GM21515 (cell line): ENCODE measurements around the gene CDCP1.

ENCODE experiments used
- ATAC-seq: cut with Tn5 transposase; IDR thresholded peaks from one replicate; pipeline ENCODE4 v1.9.1; 2021; ENCODE audit not compliant: unreplicated experiment

CDCP1 gene

DNA sequence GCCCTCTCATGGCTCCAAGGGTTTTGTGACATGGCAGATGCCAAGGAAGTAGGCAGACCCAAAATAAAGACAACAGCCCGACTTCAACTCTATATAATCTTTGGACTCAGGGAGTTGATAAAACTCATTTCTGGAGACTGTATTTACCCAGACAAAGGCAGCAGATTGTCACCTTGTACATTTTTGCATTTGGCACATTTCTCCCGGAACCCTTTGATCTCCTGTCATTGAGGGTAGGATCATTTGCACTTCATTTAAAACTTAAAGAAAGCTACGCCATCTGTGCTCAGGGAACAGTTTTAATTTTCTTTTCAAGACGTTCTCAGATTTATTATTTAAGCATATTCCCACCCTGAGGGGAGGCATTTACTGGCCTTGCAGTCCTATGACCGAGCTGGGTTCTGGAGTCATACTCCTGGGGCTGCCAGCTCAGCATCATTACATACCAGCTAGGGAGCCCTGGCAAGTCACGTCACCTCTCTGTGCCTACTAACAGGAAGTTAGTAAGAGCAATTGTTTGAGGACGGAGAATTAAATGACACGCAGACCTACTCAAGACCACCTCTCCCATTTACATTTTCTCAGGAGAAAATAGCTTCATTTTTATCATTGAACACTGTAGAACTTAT is 5.9 kb downstream of the CDCP1 start:
- ATAC-seq: no peak

- no peak for ATAC-seq
These were observed 6.6 kb downstream of the CDCP1 start for GRCh38 chr3:45139372-45140140.

DNA sequence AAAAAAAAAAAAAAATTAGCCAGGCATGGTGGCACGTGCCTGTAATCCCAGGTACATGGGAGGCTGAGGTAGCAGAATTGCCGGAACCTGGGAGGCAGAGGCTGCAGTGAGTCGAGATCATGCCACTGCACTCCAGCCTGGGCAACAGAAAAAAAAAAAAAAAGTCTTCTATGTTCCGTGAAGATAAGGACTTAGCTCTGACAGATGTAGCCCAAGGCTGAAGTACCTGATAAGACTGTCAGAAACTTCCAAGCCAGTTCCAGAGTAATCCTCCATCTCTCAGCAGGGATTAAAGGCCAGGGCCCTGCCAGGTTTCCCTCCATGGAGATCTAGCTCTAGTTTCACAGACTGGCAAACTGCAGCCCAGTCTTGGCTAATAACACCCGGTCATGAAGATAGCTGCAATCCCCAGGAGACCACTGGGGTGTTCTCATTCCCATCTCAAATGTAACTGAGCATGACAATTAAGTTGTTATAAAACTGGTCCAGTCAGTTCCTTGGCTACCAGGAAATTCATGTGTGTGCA is 8.5 kb downstream of the CDCP1 start:
- ATAC-seq: no peak

GRCh38 chr3:45135959-45136358 is 10.2 kb downstream of the CDCP1 start:
- ATAC-seq: no peak

GRCh38 chr3:45134758-45135521 is 11.2 kb downstream of the CDCP1 start:
- no peak for ATAC-seq

DNA sequence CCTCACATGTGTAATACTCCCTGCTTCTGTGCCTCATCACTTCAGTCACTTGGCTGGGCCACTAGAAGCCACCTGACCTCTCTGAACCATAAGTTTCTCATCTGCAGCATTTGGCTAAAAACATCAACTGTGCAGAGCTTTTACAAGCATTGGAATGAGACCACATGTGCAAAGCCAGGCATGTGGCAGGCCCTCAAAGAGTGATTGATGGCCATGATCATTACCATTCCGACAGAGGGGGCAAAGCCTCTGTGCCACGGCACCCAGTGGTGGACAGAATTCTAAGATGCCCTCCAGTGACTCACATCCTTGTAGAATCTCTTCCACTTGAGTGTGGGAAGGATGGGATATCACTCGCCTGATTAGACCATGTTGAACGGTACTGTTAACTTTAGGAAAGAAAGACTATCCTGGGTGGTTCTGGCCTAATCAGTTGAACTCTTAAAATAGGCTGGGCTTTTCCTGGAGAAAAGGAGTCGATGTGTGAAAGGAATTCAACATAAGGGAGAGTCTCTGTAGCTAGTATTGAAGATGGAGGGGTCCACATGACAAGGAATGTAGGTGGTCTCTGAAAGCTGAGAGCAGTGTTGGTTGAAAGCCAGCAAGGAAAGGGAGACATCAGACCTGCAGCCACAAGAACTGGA is 13.5 kb downstream of the CDCP1 start:
- no peak for ATAC-seq

GRCh38 chr3:45131201-45131600 is 15.0 kb downstream of the CDCP1 start:
- no peak for ATAC-seq

DNA sequence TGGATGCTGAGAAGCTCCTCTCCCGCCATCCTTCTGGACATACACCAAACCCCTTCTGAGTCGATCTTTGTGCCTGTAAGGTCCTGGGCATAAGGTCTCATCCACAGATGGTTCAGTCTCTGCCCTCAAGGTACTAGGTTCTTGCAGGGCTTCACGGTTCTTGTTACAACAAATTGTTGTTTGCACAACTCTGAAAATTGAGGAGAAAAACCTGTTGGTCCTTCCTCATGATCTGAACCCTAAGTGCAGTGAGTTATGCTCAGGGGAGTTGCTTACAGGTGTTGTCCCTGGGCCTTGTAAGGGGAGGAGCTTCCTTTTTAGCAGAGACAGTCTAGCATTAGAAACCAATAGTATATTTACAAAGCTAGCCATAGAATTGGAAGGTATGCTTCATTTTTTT is 15.7 kb downstream of the CDCP1 start:
- no peak for ATAC-seq

DNA sequence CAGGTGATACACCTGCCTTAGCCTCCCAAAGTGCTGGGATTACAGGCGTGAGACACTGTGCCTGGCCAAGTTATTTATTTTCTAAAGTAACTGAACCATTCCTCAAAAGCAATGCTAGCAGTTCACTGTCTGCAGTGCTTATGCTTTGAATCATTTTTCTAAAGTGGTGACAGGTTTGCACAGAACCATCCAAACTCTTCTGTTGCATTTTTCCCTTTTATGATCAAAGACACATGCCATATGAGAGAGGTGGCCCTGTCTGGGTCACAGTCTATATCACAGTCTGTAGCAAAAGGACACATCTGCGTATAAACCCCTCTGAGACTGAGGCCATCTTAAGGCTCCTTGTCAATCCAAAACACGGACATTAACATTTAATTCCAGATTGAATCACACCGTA is 17.2 kb downstream of the CDCP1 start:
- ATAC-seq: no peak

- ATAC-seq: no peak
These were observed 18.9 kb downstream of the CDCP1 start for GRCh38 chr3:45127130-45127822.

DNA sequence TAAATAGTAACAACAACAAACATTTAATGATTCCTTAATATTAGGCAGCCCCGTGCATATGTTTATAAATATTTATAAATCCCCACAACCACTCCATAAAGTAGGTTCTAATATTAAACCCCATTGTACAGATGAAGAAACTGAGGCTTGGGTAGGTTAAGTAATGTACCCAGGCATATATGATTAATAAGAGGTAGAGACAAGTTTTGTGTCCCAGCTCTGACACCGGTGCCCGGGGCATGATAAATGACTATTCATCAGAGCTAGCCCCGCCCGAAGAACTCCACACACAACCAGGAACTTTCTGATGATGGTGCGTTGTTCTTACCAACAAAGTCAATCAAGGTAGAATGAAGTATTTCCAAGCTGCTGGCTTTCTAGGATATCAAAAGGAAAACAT is 19.4 kb downstream of the CDCP1 start:
- no peak for ATAC-seq

DNA sequence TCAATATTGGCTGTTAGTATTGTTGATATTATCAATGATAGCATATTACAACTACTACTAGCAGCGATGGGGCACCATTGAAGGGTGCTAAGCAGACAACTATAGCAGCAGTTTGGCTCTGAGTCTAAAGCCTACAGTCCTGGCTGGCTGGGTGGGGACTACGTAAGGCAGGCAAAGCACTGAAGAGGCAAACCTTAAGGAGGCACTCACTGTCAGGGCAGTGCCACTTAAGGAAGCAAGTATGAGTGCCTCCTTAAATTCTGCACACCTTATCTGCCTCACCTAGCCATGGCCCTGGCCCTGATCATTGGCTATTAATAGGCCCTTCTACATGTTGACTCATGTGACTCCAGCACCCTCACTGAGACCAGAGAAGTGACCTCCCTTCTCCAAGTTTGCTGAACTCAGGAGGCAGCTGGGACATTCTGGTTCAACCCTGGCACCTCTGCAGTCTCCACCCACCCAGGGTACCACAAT is 20.6 kb downstream of the CDCP1 start:
- ATAC-seq: no peak

- no peak for ATAC-seq
These were observed 21.2 kb downstream of the CDCP1 start for GRCh38 chr3:45124956-45125355.

DNA sequence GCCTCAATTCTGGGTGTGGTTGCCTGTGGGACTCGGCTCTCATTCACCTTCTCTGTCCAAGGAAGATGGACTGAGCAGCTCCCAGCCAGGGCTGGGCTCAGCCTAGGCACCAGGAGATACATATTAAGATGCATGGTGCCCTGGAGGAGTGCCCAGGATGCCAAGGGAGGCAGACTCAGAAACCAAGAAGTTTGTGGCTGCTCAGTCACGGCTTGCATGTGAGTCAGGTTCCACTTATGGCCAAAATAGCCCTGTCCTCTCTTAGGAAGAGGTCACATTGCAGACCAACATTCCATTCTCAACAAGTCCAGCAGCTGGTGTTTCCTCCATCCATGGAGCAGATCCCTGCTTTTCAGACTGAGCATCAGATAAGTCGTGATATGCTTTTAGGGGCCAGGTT is 21.8 kb downstream of the CDCP1 start:
- no peak for ATAC-seq

- no peak for ATAC-seq
These were observed 22.5 kb downstream of the CDCP1 start for GRCh38 chr3:45123581-45124269.

DNA sequence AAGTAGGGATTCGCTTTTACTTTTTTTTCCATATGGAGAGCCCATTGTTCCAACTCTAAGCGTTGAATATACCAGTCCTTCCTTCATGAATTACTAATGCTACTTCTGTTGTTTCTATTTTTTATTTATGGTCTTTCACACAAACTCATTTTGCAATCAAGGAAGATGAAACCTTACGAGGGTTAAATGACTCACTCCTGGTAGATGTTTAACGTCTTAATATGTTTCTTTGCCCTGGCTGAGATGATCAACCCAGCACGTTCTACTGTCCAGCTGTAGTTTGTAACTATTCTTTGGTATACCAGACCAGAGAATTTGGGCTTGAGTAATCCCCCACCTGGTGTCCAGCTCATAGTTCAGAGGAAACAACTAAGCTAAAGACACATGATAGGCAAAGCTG is 23.1 kb downstream of the CDCP1 start:
- ATAC-seq: no peak

GRCh38 chr3:45120359-45121158 is 25.6 kb downstream of the CDCP1 start:
- ATAC-seq: no peak

GRCh38 chr3:45119824-45120358 is 26.3 kb downstream of the CDCP1 start:
- ATAC-seq: no peak

DNA sequence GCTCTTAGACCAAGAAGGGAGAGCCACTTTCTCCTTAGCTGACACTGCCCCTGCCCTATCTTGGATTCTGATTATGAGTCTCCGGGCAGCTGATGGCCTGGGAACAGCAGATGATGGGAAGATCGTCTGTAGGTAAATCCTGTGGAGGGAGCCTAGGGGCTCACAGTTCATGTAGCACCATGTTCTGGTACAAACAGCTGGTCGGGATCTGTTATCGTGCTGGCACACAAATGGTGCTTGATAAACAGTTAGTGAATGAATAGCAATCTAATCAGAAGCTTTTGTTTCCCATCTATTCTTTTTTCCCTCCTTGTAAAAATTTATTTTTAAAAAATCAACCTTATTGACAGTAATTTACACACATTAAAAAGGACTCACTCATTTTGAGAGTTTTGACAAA is 26.8 kb downstream of the CDCP1 start:
- ATAC-seq: no peak
